NOMO-1 treated with DMSO at 0.1 percent for 48 hours (cell line): ENCODE results near the gene CDC26.

Source experiments
- DNase-seq: peaks from one replicate; lab custom pipeline; 2025; ENCODE audit not compliant: unreplicated experiment; lab: John Stamatoyannopoulos, UW

The CDC26 gene

DNA sequence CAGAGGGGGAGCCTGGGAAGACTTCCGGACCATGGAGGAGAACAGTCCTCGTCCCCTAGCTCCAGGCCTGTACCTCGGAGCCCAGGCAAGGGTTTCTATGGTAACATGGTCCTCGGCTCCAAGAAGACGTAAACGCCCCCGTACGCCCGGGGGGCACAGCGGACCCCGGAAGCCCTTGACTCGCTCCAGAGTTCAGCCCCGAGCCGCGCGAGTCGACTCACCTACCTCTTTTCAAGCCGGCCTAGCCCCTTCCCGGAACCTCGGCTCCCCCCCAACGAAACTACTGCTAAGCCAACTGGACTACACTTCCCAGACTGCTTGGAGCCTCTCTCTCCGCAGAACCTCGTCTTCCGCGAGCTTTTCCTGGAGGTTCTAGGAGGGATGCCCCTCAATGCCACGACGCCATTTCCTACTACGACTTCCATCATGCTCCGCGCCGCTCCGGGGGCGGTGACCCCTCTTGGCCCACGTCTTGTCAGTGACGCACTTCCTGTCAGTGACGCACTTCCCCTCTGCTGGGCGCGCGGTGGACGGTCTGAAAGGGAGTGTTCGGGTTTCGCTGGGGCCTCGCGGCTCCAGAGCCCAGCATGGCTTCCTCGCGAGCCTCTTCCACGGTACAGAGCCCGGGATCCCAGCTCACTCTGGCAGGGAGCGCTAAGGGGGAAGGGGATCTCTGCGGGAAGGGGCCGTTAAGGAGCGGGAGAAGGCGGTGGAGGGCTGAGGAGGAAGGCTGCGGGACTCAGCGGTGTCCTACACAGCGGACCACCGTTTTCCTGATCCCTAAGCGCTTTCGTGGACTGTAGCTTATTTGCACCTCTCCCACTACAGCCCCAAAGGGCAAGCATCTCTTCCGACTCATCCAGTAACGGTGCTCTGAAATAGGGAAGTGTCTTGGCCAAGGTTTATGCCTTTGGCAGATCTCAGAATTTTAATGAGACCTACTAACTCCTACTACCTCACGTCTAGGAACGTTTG lies at the start of gene CDC26, which contains the start of gene PRPF4:
CDC26 (minus strand) TSS at position 416 of the 975 bp plus-strand sequence. CDS start 3,065 bp downstream, outside the sequence.
PRPF4 (plus strand) TSS at position 502 of the 975 bp plus-strand sequence; CDS start at position 588, 86 bp downstream.
- DNase-seq: peak; percentile 97

- DNase-seq: no peak
Measured at GRCh38 chr9:113322671-113323070, 47.3 kb upstream of the CDC26 start.

- no peak for DNase-seq
Measured at GRCh38 chr9:113320051-113320450, 44.7 kb upstream of the CDC26 start.

GRCh38 chr9:113319054-113319453 lies 43.7 kb upstream of the CDC26 start:
- no peak for DNase-seq

- DNase-seq: no peak
Measured at GRCh38 chr9:113317777-113318176, 42.4 kb upstream of the CDC26 start.

DNA sequence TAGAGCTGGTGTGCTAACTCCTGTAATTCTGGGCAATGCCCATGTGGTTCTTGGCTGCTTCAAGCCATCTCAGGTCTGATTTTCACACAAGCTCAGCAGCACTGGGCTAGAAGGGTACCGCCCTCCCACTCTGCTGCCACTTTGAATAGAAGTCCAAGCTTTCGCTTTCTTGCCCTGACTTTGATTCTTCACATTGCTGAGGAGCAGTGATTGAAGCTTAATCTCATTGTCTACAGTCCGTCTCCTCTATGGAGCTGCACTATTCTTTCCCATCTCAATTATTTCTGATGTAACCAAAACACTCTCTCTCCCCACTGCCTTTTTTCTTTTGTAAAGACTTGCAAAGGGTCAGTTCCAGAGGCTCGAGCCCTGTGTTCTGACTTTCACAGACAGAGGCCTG lies 40.7 kb upstream of the CDC26 start:
- no peak for DNase-seq

DNA sequence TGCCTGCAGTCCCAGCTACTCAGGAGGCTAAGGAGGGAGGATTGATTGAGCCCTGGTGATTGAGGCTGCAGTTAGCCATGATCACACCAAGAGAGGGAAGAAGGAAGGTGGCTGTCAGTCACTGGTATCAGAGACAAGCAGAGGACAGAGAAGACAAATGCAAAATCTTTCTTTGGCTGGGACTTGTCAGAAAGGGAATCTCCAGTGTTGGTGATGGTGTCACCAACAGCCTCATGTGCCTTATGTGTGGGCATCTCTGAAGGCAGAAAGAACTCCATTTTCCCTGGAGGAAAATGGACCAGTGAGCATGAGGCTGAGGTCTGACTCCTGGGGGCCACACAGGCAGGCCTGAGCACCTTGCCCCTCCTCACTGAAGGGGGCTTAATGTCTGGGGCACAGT lies 39.9 kb upstream of the CDC26 start:
- no peak for DNase-seq

DNA sequence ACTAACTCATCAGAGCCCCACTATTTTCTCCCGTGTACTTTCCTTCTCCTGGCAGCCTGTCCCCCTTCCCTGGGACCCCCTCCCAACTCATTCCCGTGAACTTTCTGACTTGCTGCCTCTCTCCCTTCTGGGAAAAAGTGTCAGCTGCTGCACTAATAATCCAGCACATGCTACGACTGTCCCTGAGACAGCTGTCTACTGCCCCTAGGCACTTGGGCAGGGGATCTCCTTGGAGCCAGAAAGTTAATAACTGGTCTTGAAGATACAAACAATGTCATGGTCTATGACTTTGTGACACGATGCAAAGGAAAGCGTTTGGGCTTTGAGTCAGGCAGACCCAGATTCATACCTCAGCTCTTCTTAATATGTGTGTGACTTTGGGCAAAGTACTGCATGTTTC lies 37.9 kb upstream of the CDC26 start:
- DNase-seq: no peak

- DNase-seq: no peak
Measured at GRCh38 chr9:113311961-113312360, 36.6 kb upstream of the CDC26 start.

GRCh38 chr9:113310538-113310937 lies 35.2 kb upstream of the CDC26 start:
- DNase-seq: no peak

- peak; percentile 53 for DNase-seq
Measured at GRCh38 chr9:113309204-113309813, 33.9 kb upstream of the CDC26 start.

- DNase-seq: no peak
Measured at GRCh38 chr9:113307396-113307975, 32.1 kb upstream of the CDC26 start.

- no peak for DNase-seq
Measured at GRCh38 chr9:113306566-113306965, 31.2 kb upstream of the CDC26 start.

- no peak for DNase-seq
Measured at GRCh38 chr9:113302792-113303418, 27.5 kb upstream of the CDC26 start, which contains the start of gene RNF183. Gene RNF183 (minus strand): TSS chr9:113303376. CDS start chr9:113298184, 5,192 bp downstream.

DNA sequence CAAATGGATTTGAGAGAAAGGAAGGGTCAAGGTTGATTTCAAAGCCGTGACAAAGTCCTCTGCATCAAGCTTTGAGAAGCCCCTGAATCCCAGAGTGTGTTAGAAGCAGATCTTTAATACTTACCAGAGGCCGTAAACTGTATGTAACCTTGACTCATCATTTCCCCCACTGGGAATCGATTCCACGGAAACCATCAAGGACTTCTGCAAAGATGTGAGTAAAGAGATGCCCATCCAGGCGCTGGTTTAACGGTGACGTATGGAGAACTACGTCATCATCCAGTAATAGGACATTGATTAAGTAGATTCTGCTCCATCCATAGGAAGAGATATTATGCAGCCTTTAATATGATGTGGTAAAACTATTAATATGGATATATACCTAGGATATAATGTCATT lies 26.2 kb upstream of the CDC26 start:
- no peak for DNase-seq

- DNase-seq: peak; percentile 73
Measured at GRCh38 chr9:113299800-113300292, 24.5 kb upstream of the CDC26 start.

DNA sequence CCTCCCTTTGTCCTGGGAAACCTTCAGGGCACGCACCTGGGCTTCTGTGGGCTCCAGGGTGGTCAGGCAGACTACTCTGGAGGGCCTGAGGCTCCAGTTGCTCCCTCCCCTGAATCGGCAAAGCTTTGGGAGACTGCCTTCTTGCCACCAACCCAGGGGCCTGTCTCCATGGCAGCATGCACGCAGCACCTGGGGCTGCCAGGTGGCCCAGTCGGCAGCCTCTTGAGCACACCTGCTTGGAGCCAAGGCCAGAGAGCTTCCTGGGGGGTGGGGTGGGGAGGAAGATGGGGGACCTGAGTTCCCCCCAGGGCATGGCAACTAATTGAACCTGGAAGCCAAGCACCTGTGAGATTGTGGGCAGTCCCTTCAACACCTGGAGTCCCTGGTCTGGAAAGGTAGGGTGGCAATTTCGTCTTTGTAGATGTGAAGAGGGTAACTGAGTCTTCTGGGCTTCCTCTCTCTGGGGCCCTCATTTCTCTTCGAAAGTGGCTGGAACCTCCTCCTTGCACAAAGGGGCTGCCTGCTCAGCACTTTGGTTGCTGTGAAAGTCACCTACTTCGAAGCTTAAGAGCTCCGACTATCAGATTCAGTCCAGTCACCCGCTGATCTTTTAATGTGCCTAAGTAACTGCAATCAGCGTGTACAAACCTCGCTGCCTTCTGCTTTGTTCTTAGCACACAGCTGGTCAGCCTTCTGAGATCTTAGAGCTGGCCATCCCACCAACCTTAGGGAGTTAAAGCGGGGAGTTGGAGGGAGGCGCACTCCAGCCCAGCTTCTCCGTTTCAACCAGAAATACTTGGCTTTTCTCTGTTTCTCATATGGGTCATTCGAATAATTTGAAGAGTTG lies 23.8 kb upstream of the CDC26 start:
- no peak for DNase-seq

DNA sequence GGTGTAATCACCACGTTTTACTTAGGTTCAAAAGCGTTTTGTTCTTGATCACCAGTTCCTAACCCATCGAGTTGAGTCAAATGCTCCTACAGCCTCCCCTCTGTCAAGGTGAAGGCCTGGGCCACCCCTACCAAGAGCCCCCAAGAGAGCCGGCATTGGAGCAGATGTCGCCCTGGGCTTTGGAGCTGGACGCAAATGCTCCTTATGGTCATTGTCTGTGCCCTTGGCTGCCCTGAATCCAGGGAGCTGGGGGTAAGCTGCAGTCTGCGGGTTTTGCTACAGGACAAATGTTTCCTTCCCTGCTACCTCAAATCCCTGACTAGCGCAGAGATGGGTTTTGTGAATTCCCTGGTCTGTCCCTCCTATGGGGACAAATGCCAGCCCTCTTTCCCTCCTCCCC lies 22.9 kb upstream of the CDC26 start:
- DNase-seq: no peak

- DNase-seq: no peak
Measured at GRCh38 chr9:113296796-113297558, 21.6 kb upstream of the CDC26 start.
